Measurements from ENCODE around the gene HACL1. TPM values are rescaled to one million over a fixed set of nuclear protein-coding genes. Genes with fewer than 3 reads are reported as not detected.
A peak's percentile ranks its signal among the peaks of the same experiment; 100 is the strongest.

HACL1 gene
- total and polyA plus RNA-seq, 2 donors (not counting 3 experiments of a cell fraction or from before 2014, with no cell fraction given) = 16.5 to 27.4 TPM

- Histone ChIP-seq H3K4me3 (replicated peaks in 1 of 3; ENCODE audit: insufficient read depth in 1 of 3, low read depth in 1 of 3, low read length in 3 of 3) (no peak overlapping the region), H2AFZ (ENCODE audit: low read depth, low read length) (no peak overlapping the region), H3K27me3 (ENCODE audit: control insufficient read depth in 2 of 2, insufficient read depth in 2 of 2, low read length in 2 of 2) (no peaks in the 10 kb centered on the region), H3K9me1 (replicated peaks; ENCODE audit: control insufficient read depth, extremely low read depth, insufficient read depth, low read length) (no peaks in the 10 kb centered on the region), H3K4me2 (ENCODE audit: insufficient read depth, low read length) (no peak overlapping the region), H3K9me3 (replicated peaks; ENCODE audit: control insufficient read depth, insufficient read depth, low read length) (no peaks in the 10 kb centered on the region), H3K9ac (replicated peaks; ENCODE audit: extremely low read depth, insufficient read depth, low read length) (peak overlapping the region; percentile 18), H3K27ac (ENCODE audit: insufficient read depth, low read depth, low read length) (peak overlapping the region; percentile 93), H3K36me3 (ENCODE audit: control insufficient read depth in 2 of 2, extremely low read depth in 1 of 2, insufficient read depth in 2 of 2, low read length in 2 of 2) (no peaks in the 10 kb centered on the region), H4K20me1 (replicated peaks; ENCODE audit: control insufficient read depth, extremely low read depth, insufficient read depth, low read length) (no peaks in the 10 kb centered on the region), H3K79me2 (ENCODE audit: control insufficient read depth, insufficient read depth, low read length) (no peaks in the 10 kb centered on the region), H3K4me1 (ENCODE audit: control insufficient read depth, extremely low read depth, insufficient read depth, low read length) (peaks cover 84% of the 10 kb centered on the region)
- ChIA-PET POLR2A (interaction anchor here (3.8 kb wide), 1 partner anchor 14 kb away, joined by 21 read pairs; no protein-coding TSS in a partner anchor), CTCF (interaction anchor here (0.7 to 4.7 kb wide), 2 partner anchors 12 to 69 kb away, joined by 3 to 44 read pairs; no protein-coding TSS in a partner anchor)
- no TSS peak for BruUV-seq (replicated peaks)
- intact Hi-C loops (cut with micrococcal nuclease) (loop anchor here (10.0 kb wide), 1 partner anchor 339 kb away; no protein-coding TSS in a partner anchor), dilution Hi-C loops (cut with MboI; ENCODE audit: extremely low pct_ligation_motif_present, low sequenced_read_pairs) (loop anchor here (25.0 kb wide), 1 partner anchor 428 kb away; no protein-coding TSS in a partner anchor)
- DNase-seq (ENCODE audit: low read depth, low spot score) = peak; percentile 34
- TF ChIP-seq GATA2 (IDR thresholded peaks at IDR 0.05; ENCODE audit: insufficient read depth, insufficient read length, low read depth, low read length) (peak; percentile 37), EZH2 (IDR thresholded peaks at IDR 0.05; ENCODE audit: borderline replicate concordance, low read depth, low read length, severe bottlenecking) (no peak)
- peak; percentile 52 for FAIRE-seq
These were observed 32.6 kb upstream of the HACL1 start for GRCh38 chr3:15633766-15634598.

- TF ChIP-seq JUN (IDR thresholded peaks at IDR 0.05; ENCODE audit: borderline replicate concordance, insufficient read depth, insufficient read length, low read depth) (no peak), MAX (IDR thresholded peaks at IDR 0.05; ENCODE audit: insufficient read depth, insufficient read length) (no peak), POLR2A (IDR thresholded peaks at IDR 0.05; ENCODE audit: low read depth, low read length) (no peak), GATA2 (IDR thresholded peaks at IDR 0.05; ENCODE audit: insufficient read depth, insufficient read length, low read depth, low read length) (no peak), EZH2 (IDR thresholded peaks at IDR 0.05; ENCODE audit: borderline replicate concordance, low read depth, low read length, severe bottlenecking) (no peak), POLR2AphosphoS5 (IDR thresholded peaks at IDR 0.05; ENCODE audit: insufficient read depth, low read depth, low read length) (no peak), FOS (IDR thresholded peaks at IDR 0.05; ENCODE audit: borderline replicate concordance, insufficient read depth, low read length) (no peak), MYC (IDR thresholded peaks at IDR 0.05; ENCODE audit: low read depth, low read length) (no peak), CTCF (IDR thresholded peaks at IDR 0.05; ENCODE audit: extremely low read depth in 1 of 2, insufficient read depth in 1 of 2, low read depth in 1 of 2, low read length in 2 of 2) (no peak)
- Histone ChIP-seq H3K9ac (replicated peaks; ENCODE audit: extremely low read depth, insufficient read depth, low read length) (no peak overlapping the region), H2AFZ (ENCODE audit: low read depth, low read length) (no peak overlapping the region), H3K27me3 (ENCODE audit: control insufficient read depth in 2 of 2, insufficient read depth in 2 of 2, low read length in 2 of 2) (no peaks in the 10 kb centered on the region), H3K4me3 (replicated peaks in 1 of 3; ENCODE audit: insufficient read depth in 1 of 3, low read depth in 1 of 3, low read length in 3 of 3) (no peak overlapping the region), H3K27ac (ENCODE audit: insufficient read depth, low read depth, low read length) (peak overlapping the region; percentile 93), H4K20me1 (replicated peaks; ENCODE audit: control insufficient read depth, extremely low read depth, insufficient read depth, low read length) (no peaks in the 10 kb centered on the region), H3K9me3 (replicated peaks; ENCODE audit: control insufficient read depth, insufficient read depth, low read length) (no peaks in the 10 kb centered on the region), H3K9me1 (replicated peaks; ENCODE audit: control insufficient read depth, extremely low read depth, insufficient read depth, low read length) (no peaks in the 10 kb centered on the region), H3K4me1 (ENCODE audit: control insufficient read depth, extremely low read depth, insufficient read depth, low read length) (peaks cover 77% of the 10 kb centered on the region), H3K36me3 (ENCODE audit: control insufficient read depth in 2 of 2, extremely low read depth in 1 of 2, insufficient read depth in 2 of 2, low read length in 2 of 2) (no peaks in the 10 kb centered on the region), H3K79me2 (ENCODE audit: control insufficient read depth, insufficient read depth, low read length) (no peaks in the 10 kb centered on the region), H3K4me2 (ENCODE audit: insufficient read depth, low read length) (no peak overlapping the region)
- dilution Hi-C loops (cut with MboI; ENCODE audit: extremely low pct_ligation_motif_present, low sequenced_read_pairs) (loop anchor here (25.0 kb wide), 1 partner anchor 429 kb away; no protein-coding TSS in a partner anchor), intact Hi-C loops (cut with micrococcal nuclease) (loop anchor here (10.0 kb wide), 1 partner anchor 338 kb away; no protein-coding TSS in a partner anchor)
- ChIA-PET CTCF (no interaction called here), POLR2A (interaction anchor here (3.8 kb wide), 1 partner anchor 14 kb away, joined by 21 read pairs; no protein-coding TSS in a partner anchor)
- BruUV-seq (replicated peaks) = no TSS peak
- no peak for DNase-seq (ENCODE audit: low read depth, low spot score)
- FAIRE-seq = no peak
These were observed 31.8 kb upstream of the HACL1 start for GRCh38 chr3:15633159-15633558.
